Heart left ventricle (tissue), 13 donors: ENCODE measurements around the gene STX3.
"Not testable (repeated sequence)": the region's sequence is repeated elsewhere in the genome, so short reads cannot be mapped to it uniquely, and the experiment has no call there.

ENCODE experiments used
- POLR2A ChIP-seq, 2 donors: fragments of 450-650 bp; IDR thresholded peaks; one replicate each; pipeline ENCODE4 v1.6.1; 2017; ENCODE audit warnings: antibody characterized with exemption in 2 of 2, mild to moderate bottlenecking in 2 of 2, moderate library complexity in 2 of 2
- TF ChIP-seq, protein P1 (sequence below), 12 donors: fragments of 200-600 bp; sonication (generic) in 4 of 12; IDR thresholded peaks; one replicate each; pipeline versions ENCODE4 v1.5.0 to v1.8.0; 2018 to 2022; ENCODE audit warnings: antibody characterized with exemption in 12 of 12, mild to moderate bottlenecking in 5 of 12
- donor health status: ischemic (EF 13 %, LVEDD 7.1; RV severe dilation, severe dysfunction).
- donor health status: DM: no; HTN: yes; CAD: no.
- donor health status: DM: no; HTN: no; CAD: no.
- donor health status: ischemic (EF 25% LVEDD 6.9; RV normal size, moderate dysfunction).
- donor health status: ischemic (EF 25% LVEDD 5.7; RV mildly dilated, moderate dysfunction).
- donor health status: ischemic (EF 35%, LVEDD 5.7; RV mildly dilated, moderate dysfunction).
- donor health status: nonischemic (EF 11% LVEDD 7.7; RV severe dilation, severe dysfunction).
- donor health status: DM: yes; HTN: yes; CAD: no.
- donor health status: PGD.
- donor health status: ischemic (EF 29% LVEDD 5.4; RV normal size, mild dysfunction).
- donor health status: nonischemic (EF 23%, LVEDD 6.1; RV moderate dilation, normal function).

- TF ChIP-seq POLR2A (IDR thresholded peaks at IDR 0.05), result not testable (repeated sequence)
- TF ChIP-seq, protein P1, sequence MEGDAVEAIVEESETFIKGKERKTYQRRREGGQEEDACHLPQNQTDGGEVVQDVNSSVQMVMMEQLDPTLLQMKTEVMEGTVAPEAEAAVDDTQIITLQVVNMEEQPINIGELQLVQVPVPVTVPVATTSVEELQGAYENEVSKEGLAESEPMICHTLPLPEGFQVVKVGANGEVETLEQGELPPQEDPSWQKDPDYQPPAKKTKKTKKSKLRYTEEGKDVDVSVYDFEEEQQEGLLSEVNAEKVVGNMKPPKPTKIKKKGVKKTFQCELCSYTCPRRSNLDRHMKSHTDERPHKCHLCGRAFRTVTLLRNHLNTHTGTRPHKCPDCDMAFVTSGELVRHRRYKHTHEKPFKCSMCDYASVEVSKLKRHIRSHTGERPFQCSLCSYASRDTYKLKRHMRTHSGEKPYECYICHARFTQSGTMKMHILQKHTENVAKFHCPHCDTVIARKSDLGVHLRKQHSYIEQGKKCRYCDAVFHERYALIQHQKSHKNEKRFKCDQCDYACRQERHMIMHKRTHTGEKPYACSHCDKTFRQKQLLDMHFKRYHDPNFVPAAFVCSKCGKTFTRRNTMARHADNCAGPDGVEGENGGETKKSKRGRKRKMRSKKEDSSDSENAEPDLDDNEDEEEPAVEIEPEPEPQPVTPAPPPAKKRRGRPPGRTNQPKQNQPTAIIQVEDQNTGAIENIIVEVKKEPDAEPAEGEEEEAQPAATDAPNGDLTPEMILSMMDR (IDR thresholded peaks at IDR 0.05), result not testable (repeated sequence)
These were observed 61.3 kb downstream of the STX3 start for GRCh38 chr11:59816434-59816833.
